DLD1 (cell line): ENCODE results near the gene IL22RA2.

ENCODE experiments used
- in situ Hi-C: cut with HindIII; loops from 2 replicates; pipeline ENCODE4 v1.10.0; 2017; ENCODE audit warnings: low sequenced_read_pairs

IL22RA2 gene

DNA sequence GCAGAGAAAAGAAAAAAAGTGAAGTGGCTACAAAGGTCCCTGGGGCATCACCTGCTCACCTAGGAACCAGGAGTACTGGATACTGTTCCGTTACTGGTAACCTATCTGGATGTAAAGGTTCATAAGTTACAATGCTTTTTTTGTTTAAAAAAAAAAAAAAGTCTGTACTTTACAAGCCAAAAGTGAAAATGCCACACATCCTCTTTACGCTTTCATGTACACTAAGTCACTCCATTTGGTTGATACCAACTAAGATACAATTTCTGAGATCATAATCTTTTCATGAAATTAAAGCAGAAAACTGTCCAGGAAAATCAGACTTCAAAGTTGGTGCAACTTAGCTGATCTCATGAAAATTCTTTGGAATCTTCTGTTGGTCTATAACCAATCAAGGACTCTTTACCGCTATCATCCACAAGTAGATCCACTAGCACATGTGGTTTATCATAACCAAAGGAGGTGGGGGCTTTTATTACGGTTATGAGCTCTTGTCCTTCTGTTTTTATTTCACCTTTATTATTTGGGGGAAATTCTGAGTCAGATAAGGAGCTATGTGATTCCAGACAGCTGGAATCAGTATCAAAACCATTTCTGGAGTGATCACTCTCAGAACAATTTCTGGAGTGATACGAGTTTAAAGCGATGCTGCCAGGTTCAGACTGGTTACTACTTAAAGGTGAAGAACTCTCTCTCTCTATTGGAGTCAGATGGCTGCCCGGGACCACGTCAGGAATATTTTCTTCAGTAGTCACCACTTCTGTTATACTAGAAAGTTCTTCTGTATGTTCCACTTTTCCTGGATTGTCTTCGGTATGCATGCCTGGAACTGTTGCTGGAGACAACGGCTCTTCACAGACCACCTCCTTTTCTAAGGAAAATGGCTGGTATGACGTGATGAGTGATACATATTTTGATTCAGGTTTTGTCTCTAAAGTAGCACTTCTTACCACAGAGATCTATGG is 24.5 kb upstream of the IL22RA2 start:
- in situ Hi-C loops: no loop called here

DNA sequence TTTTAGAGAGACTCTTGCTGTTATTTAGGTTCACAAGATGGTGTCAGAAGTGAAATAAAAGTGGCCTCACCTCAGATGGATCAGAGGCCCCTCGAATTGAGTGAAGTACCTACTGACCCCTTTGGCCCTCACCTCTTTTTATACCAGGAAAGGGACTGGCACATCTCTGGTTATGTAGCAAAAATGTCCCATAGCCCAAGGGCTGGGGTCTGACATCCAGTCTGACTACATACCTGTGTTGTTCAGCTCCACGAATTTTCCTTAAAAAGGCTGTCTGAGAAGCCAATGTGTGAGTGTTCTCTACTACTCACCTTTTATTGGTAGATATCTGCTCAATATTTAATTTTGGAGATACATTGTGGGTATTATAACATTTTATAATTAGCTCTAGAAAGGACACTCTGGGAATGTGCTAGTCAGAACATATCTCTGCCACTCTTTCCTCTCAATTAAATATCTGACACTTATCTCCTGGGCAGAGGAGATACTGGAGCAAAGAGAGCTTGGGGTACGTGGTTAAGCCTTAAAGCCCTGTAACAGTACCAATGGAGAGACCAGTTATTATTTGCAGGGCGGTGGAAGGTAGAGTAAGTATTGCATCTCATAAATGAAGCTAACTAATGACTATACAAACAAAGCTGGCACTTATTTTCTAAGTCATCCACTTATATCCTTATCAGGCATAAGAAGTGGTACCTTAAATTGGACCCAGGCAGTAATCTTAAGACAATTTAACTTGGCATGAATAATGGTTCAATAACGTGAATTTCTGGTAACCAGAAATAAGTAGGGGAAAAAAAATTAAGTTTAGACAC is 20.0 kb upstream of the IL22RA2 start:
- in situ Hi-C loops: no loop called here

DNA sequence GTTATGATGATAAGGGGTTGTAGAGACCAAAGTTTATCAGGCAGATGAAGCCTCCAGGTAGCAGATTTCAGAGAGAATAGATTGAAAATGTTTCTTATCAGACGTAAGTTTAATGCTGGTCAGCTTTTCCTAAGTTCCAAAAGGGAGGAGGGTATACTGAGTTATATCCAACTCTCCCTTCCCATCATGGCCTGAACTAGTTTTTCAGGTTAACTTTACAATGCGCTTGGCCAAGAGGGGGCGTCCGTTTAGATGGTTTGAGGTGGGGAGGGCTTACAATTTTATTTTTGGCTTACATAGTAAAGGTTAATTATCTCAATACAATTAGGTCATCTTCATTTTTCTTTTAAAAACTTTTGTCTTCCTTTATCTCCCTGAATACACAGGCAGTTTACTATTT is 19.4 kb upstream of the IL22RA2 start:
- in situ Hi-C loops: no loop called here

DNA sequence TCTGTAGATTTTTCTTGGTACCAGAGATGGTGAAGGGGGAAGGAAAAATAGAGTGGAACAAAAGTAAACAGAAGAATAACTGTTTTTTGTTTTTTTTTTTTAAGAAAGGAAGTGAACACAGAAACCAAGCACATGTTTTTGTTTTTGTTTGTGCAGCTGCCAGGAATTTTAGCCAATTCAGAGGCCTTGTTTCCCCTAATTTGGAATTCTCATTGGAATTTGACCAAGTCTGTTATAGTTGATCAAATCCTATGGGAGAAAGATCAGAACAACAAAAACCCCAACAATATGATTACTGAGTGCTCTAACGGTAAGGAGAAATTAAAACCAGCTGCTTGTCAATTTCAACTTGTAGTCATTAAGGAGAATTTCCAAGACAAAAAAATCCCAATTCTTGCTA is 18.2 kb upstream of the IL22RA2 start:
- in situ Hi-C loops: no loop called here

DNA sequence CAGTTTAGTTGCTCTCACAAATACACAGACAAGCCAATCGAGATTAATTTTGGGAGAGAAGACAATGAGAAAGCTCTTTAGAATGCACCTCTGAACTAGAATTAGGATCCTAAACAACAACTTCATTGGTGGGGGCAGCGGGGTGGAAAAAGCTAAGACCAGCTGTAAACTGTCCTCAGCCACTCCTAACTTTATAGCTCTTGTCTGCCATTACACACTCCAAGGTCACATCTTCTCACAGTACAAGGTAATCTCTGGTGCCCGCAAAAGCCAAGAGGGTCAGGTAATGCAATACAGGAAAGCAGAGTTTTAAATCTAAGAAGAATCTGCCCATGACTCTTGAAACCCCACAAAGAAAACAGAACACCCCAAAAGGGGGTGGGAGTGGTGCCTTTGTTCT is 17.8 kb upstream of the IL22RA2 start:
- in situ Hi-C loops: no loop called here

DNA sequence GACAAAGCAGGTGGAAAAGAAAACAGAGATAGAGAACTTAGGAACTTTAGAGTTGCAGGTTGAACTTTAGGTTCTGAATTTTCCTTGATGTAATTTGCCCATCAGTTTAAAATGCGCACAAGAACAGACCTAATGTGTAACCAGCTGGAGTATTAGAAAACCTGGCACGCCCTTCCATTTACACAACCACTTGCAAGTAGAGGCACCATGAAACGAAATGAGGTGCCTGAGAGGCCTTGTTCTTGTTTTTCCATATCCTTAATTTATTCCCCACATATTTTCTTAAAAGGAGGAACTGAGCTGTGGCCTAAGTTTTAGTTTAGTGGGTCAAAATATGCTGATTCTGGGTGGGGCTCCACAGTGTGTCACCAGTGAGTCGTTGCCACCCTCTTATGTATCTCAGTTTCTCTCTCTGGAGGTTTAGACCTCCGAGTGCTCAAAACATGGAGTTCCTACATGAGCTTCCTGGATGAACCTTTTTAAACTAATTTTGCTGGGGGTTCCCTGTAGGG is 17.2 kb upstream of the IL22RA2 start:
- in situ Hi-C loops: no loop called here

DNA sequence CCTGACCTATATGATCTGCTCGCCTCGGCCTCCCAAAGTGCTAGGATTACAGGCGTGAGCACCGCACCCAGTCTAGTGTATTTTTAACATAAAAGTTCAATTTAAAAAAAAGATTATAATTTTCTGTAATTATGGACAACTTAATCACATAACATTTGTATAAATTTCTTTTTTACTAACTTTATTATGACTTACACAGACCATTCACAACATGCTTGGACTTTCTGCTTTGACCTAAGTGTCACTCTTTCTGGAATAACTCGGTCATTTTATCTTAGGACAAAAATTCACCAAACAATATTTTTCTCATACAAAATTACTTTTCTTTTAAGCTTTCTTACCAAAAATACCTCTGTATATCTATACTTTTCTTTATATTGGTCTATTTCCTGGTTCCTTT is 15.4 kb upstream of the IL22RA2 start:
- in situ Hi-C loops: no loop called here

DNA sequence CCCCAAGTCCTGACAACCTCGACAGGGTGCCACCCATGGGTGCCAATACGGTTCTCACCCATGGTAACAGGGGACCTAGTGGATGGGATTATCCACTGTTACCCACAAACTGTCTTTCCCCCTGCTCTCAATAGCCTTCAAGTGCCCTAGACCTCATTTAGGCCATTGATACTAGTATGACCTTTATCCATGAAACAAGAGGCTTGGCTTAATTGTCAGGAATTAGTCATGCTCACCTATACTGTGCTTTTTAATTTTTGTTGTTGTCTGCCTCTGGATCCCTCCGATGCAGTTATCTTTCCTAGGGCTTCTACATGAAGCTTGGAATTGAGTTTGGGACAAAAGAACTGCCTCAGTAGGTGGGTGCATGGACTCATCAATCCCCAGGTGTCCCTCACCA is 11.8 kb upstream of the IL22RA2 start:
- in situ Hi-C loops: no loop called here

DNA sequence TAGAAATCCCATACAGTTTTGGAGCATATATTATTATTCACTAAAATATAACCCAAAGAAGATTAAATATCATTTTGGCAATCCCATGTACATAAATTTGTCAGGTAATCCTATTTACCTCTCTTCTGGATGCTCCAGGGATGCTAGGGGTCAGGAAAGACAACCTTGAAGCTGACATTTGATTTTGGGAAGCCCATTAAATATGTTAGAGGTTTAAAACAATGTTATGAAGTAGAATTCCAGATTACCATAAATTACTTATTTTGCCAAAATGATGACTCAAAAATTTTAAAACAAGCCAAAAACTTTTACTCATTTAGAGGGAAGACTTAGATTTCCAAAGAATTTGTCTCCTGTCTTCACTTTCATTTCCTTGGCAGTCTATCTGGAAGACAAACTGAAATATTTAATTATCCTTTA is 9.2 kb upstream of the IL22RA2 start:
- in situ Hi-C loops: no loop called here

DNA sequence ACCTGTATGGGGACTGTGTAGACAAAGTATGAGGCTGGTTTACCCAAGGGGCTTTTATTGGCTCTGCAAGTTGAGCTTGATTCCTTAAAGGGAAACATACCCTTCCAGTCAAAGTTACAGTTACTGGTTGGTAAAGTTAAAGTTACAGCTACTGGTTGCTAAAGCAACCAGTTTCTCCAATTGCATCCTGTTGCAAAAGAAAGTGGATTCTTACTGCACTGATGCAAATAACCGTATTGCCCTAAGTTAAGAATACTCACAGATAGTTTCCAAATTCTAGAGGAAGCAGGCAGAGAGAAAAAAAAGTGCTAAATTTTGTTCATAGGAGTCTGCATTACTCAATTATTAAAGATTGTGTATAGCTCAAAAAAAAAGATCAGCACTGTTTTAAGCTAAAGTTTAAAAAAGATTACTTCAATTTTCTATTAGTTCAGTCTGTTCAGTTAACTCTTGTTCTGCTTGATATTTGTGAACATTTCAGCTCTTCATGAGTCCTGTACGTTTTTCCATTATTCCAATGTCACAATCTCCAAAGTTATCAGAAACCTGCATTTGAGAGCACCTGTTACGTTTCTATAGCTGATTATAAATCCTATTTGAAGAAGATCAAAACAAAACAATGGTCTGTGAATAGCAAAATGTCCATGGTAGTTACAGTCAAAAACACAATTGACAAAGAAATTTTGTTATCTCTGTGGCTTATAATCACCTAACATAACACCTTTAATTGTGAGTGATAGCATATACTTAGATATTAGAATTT is 8.6 kb upstream of the IL22RA2 start:
- in situ Hi-C loops: no loop called here

DNA sequence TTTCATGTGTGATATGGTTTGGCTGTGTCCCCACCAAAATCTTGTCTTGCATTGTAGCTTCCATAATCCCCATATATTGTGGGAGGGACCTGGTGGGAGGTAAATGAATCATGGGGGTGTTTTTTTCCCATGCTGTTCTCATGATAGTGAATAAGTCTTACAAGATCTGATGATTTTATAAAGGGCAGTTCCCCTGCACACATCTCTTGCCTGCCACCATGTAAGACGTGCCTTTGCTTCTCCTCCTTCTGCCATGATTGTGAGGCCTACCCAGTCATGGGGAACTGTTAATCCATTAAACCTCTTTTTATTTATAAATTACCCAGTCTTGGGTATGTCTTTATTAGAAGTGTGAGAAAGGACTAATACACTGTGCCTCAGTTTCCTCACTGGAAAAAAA is 4.2 kb upstream of the IL22RA2 start:
- in situ Hi-C loops: no loop called here

DNA sequence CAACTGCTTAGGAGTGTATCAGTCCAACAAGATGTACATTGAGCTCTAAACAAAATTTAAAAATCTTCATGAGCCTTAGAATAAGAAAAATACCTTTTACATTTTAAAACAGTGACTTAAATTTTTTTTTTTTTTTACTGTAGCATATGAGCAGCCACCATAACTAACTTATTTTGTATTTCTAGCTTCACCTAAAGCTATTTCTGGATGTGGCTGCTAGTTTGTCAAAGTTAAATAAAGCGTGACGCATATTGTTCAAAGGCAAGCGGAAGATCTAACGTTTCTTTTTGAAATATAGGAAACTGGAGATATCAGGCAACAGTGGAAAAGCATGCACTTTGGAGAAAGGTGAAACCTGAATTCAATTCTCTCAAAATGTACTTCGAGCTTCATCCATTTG is 3.3 kb upstream of the IL22RA2 start:
- in situ Hi-C loops: no loop called here

DNA sequence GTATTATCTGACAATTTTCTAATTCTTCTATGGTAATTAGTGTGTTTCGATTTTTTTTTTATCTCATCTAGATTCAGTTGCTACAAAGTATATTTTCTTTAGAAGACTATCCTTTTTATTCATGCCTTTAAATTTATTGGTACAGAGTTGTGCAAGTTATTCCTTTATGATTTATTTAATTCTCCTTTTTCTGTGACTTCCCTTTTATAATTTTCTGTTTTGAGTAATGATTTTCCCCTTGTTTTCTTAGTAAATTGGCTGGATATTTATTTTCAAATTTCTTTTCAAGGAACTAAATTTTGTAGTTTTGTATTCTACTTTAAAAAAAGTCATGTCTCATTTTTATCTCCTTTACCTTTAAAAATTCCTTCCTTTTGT is 2.4 kb upstream of the IL22RA2 start:
- in situ Hi-C loops: no loop called here

DNA sequence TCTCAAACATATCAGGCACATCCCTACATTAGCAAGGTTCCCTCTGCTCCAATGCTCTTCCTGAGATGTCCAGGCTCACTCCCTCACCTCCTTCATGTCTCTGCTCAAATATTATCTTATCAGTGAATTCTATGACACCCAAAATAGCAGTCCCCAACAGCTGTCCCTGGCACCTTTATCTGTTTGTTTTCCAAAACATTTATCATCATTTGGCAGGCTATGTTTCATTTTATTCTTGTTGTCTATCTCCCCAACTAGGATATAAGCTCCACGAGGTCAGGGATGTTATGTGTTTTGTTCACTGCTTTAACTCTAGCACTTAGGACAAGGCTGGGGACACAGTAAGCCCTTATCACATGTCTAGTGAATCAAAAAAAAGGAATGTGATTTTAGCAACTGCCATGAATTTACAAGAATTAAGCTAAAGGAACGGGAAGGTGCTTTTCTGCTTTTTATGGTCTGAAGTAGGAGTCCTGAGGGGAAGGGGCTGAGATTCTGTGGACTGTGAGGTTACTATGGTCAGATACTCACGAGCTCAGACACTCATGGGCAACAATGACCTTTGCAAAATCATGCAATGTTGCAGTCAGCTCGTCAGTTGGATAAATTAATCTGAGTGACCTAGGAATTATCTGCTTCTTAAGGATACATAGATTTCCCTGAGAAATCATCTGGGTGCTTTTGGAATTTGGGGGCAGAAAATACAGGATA is 1.9 kb upstream of the IL22RA2 start:
- in situ Hi-C loops: no loop called here

DNA sequence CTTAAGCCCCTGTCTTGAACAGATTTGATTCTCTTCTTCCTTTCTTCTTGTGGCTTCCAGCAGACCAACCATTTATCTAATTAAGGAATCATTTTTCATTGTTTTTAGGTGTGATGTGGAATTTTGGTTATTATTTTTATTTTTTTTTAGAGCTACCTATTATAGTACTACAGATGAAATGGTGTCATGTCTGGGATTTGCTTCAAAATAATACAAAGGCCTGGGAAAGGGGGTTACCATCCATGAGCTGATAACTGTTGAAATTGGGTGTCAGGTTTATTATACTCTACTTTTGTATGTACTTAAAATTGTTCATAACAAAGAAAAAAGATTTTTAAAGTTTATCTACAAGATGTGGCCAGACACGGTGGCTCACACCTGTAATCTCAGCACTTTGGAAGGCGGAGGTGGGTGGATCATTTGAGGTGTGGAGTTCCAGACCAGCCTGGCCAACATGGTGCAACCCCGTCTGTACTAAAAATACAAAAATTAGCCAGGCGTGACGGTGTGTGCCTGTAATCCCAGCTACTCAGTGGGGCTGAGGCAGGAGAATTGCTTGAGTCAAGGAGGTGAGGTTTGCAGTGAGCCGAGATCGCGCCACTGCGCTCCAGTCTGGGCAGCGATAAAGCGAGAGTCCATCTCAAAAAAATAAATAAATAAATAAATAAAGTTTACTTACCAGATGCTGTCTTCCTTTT is 561 bp downstream of the IL22RA2 start:
- in situ Hi-C loops: no loop called here

DNA sequence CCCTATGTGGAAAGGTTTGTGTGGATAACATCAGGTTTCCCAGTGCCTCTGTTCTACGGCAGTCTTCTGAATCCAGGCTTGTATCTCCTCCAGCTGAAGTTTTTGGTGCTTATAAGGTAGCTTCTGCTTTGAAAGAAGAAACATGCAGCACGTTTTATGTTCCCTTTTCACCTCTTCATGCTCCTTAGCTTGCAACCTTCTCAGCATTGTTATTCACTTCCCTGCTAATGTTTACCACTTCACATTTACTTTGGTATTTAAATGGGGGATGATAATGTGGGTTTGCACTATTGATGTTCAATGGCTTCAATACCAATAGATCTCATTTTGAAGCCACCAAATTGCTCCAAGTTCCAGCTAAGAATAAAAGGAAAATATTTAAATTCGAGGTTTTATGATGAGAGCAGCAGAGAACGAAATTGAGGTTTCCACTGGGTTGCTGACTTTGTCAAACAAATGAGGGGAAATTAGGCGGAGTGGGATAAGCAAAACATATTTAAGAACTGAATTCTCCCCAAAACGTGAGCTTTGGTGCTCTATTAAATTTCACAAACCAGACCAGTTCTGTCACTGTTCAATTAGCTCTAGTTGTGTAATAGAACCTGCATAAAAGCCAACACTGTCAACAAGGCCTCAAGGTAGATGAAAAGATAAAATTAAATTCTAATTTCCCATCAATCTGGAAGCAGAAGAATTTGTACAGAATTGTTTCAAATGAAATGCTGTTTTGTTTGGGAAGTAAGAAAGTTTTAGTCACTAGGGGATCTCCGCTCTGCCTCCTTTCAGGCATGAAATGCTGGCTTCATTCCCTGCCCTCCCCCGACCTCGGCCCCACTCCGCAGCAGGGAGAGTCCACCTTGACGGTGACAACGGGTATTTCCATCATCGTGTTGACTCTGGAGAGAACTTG is 1.4 kb downstream of the IL22RA2 start:
- in situ Hi-C loops: no loop called here

DNA sequence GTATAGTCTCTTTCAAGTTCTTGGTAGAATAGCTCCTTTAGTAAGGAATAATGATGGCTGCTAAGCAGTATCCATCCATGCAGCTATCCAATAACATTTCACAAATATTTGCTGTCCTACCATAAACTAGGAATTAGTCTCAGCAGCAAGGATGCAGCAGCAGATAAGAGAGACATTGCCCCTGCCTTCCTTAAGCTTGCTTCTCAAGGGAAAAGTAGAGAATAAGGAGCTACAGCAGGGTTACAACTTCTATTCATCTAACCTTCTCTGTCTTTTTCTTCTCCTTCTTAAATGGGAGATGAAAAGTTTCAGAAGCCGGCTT is 2.4 kb downstream of the IL22RA2 start:
- in situ Hi-C loops: no loop called here

DNA sequence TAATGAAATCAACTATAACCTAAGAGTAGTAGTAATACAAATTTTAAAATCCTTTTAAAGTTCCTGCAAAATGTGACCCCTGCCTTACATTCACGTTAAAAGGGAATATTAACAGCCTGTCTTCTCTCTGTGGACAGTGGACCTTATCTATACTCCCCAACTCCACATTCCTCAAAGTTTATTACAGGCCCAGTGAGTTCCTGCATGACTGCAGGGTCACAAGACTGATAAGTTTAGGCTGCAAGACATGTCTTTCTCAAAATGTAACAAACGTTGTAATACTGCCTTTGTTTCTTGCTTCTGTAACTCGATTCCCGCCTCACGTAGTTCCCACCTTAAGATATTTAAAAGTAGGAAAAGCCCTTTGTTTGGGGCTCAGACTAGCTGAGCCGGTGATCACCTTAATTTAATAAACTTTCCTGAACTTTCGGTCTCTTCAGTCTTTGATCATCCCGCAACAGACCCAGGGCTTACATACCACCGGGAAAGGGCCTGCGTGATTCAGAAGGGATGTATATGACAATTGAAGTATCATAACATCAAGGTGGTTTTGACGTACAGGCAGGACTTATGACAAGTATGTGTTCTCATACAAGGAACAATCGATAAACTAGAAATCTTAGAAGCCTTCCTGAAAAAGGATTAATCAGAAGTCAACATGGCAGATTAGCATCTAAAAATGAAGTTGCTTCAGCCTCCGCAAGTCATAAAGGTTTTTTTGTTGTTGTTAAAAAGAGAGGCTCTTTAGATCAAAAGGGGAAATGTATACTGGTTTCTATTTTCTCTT is 3.0 kb downstream of the IL22RA2 start:
- in situ Hi-C loops: no loop called here
